Stimulated activated CD4-positive, alpha-beta T cell treated with anti-CD3 and anti-CD28 coated beads, Interleukin-4, amount 100 ng/mL, for 1 hour (primary cell): Measurements from ENCODE around the gene DUSP8.
"Not testable (repeated sequence)": the region's sequence is repeated elsewhere in the genome, so short reads cannot be mapped to it uniquely, and the experiment has no call there.

Experiments used
- DNase-seq: peaks from one replicate; pipeline ENCODE4 v3.0.0-alpha.2; 2020

The DUSP8 gene, protein sequence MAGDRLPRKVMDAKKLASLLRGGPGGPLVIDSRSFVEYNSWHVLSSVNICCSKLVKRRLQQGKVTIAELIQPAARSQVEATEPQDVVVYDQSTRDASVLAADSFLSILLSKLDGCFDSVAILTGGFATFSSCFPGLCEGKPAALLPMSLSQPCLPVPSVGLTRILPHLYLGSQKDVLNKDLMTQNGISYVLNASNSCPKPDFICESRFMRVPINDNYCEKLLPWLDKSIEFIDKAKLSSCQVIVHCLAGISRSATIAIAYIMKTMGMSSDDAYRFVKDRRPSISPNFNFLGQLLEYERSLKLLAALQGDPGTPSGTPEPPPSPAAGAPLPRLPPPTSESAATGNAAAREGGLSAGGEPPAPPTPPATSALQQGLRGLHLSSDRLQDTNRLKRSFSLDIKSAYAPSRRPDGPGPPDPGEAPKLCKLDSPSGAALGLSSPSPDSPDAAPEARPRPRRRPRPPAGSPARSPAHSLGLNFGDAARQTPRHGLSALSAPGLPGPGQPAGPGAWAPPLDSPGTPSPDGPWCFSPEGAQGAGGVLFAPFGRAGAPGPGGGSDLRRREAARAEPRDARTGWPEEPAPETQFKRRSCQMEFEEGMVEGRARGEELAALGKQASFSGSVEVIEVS

DNA sequence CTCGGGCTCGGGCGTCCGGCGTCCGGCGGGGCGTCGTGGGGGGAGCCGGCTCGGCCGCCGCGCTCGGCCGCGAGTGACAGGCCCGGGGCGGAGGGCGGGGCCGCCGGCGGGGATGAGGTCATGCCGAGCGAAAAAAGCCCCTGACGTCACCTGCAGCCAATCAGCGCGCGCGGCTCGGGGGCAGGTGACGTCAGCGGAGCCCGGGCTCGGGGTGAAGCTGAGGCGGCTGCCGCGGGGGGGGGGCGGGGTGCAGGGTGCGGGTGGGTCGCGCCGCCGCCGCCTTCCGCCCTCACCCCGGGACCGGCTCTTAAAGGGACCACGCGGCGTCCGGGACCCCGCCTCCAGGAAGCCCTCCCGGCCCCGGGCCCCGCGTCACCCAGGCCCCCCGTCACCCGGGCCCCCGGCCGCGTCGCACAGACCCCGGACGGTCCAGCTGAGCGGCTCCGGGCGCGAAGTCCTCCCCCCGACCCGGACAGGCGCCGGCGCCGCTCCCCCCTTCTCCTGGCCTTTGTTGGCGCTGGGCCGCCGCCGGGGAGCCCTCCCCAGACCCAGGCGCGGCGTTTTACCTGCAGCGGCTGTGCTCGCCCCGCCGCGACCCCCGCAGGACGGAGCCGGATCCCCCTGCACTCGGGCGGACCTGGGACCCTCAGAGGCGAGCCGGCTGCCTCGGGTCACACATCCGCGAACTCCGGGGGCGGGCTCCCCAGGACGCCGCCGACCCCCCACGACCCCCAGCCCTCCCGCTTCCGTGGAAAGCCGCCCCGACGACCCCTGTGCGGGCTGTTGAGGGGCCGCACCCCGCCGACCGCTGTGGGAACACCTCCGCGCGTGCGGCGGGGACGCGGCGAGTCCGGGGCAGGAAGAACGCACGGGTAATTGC lies at the start of gene DUSP8:
Gene DUSP8 (minus strand): TSS at position 75 of the 880 bp plus-strand sequence. CDS start 6,445 bp downstream, outside the sequence.
- DNase-seq = peak; percentile 94

DNA sequence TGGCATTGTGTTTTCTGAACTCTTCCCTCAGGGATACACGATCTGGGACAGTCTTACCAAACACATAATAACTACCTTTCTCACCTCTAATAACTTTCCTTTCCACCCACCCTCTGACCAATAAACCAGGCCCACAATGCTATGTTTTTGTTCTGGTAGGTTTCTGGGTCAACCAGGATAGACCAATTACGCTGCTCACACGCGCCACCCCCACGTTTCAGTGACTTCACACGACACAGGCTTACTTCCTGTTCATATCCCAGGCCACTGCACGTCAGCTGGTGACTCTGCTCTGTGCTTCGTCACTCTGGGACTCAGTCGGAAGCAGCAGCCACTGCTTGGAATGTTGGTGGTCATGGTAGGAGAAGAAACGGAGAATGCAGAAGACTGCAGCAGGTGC lies 47.4 kb upstream of the DUSP8 start:
- DNase-seq = no peak

- no peak for DNase-seq
These were observed 46.2 kb upstream of the DUSP8 start for GRCh38 chr11:1618231-1618630.

GRCh38 chr11:1608363-1608762 lies 36.3 kb upstream of the DUSP8 start, which contains the start of gene KRTAP5-3:
Gene KRTAP5-3, minus strand, starts transcription at chr11:1608463. Its CDS starts 78 bp downstream, at chr11:1608385.
- no peak for DNase-seq

DNA sequence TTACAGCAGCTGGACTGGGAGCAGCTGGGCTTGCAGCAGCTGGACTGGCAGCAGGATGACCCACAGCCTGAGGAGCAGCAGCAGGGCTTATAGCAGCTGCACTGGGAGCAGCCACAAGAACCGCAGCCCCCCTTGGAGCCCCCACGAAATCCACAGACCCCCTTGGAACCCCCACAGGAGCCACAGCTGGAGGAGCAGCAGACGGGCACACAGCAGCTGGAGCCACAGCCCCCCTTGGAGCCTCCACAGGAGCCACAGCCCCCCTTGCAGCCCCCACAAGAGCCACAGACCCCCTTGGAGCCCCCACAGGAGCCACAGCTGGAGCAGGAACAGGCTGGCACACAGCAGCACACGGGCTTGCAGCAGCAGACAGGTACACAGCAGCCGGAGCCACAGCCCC lies 35.8 kb upstream of the DUSP8 start:
- DNase-seq = not testable (repeated sequence)

- not testable (repeated sequence) for DNase-seq
These were observed 35.2 kb upstream of the DUSP8 start for GRCh38 chr11:1607156-1607845.

DNA sequence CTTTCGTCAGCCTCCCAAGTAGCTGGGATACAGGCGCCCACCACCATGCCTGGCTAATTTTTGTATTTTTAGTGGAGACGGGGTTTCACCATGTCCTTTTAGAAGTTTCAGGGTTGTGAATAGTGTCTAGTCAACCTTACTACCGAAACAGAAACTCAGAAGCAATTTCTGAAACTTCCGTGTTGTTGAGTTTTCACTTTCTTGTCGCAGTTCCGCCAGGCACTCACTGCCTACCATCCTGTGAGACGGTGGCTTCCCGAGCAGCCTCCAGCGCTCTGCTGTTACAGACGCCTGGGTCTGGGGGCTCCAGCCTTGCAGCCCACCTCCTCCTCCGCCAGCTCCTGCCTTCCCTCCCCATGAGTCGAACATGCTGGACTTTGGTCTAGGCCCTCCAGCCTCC lies 33.9 kb upstream of the DUSP8 start:
- DNase-seq = peak; percentile 15

DNA sequence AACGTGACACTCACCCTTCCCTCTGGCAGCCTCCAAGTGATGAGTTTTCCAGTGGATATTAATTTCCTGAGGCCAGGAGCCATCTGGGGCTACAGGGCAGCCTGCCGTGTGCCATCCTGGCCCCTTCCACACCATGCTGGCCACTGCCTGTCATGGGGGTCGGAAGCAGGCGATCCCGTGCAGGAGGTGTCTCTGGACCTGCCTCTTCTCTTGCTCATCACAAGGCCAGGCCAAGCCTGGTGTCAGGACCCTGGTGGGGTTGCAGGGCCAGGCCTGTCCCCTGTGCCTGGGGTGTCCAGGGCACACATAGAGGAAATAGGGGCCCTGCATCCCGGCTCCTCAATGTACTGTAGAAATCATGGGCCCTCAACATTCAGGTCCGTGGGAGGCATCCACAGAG lies 32.6 kb upstream of the DUSP8 start:
- no peak for DNase-seq

DNA sequence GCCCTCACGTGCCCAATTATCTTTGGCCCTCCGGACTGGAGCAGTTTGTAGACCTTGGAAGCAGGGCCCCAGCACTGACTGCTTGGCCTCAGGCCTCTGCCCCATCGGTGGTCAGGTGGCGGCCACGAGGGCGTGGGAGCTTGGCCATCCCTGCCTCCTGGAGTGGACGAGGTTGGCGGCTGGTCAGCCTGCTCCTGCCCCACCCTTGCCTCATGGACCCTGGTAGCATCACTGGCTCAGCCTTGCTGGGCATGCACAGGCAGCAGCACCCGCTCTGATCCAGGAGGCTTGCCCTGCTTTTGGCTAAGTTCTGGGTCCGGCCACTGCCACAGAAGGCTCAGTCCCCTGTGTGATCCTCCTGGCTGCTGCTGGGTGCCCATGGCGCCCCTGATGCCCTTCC lies 32.1 kb upstream of the DUSP8 start:
- DNase-seq = no peak

DNA sequence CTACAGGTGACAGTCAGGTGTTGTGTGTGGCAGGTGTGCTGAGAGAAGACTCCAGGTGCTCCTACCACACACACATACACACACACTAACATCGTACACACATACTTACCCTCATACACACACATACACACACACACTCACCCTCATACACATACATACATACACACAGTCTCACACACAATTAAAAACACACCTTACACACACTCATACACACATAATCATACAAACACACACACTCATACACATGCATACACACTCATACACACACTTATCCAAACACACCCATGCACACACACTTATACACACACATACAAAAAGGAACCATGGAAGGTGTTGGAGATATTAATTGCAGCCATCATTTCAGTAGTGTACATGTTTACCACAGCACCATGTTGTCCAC lies 31.6 kb upstream of the DUSP8 start:
- no peak for DNase-seq

DNA sequence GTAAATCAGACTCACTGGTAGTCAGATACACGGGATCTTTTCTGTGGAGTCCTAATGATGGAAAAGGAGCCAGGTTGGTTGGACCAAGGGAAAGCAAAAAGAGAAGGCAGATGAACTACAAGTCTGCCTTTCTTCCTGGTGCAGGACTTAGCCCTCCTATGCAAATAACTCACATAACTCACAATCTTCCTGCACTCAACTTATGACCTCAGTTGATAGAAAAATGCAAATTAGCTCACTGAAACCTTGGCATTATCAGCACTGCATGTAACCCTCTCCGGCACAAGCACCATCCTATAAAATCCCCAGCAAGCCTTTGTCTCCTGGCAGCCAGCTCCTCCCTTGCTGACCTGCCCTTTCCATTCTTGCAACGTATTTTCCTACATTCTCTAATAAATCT lies 29.6 kb upstream of the DUSP8 start:
- DNase-seq = not testable (repeated sequence)

GRCh38 chr11:1600626-1601025 lies 28.6 kb upstream of the DUSP8 start:
- DNase-seq = no peak

GRCh38 chr11:1598816-1599215 lies 26.7 kb upstream of the DUSP8 start:
- no peak for DNase-seq

GRCh38 chr11:1598406-1598805 lies 26.3 kb upstream of the DUSP8 start:
- DNase-seq = not testable (repeated sequence)

DNA sequence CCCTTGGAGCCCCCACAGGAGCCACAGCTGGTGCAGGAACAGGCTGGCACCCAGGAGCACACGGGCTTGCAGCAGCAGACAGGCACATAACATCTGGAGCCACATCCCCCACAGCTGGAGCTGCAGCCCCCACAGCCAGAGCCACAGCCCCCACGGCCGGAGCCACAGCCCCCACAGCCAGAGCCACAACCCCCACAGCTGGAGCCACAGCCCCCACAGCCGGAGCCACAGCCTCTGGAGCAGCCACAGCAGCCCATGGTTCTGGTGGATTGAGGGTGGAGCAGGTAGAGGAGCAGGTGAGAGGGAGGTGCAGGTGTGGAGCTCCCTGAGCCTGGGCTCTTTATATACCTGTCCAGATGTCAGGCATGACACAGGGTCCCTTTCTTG lies 25.9 kb upstream of the DUSP8 start, which contains the start of gene KRTAP5-2:
Gene KRTAP5-2 (minus strand): TSS at position 301 of the 387 bp plus-strand sequence. CDS start 44 bp downstream, at position 257.
- no peak for DNase-seq

GRCh38 chr11:1597331-1597993 lies 25.4 kb upstream of the DUSP8 start:
- DNase-seq = no peak

- not testable (repeated sequence) for DNase-seq
These were observed 24.6 kb upstream of the DUSP8 start for GRCh38 chr11:1596576-1597121.

DNA sequence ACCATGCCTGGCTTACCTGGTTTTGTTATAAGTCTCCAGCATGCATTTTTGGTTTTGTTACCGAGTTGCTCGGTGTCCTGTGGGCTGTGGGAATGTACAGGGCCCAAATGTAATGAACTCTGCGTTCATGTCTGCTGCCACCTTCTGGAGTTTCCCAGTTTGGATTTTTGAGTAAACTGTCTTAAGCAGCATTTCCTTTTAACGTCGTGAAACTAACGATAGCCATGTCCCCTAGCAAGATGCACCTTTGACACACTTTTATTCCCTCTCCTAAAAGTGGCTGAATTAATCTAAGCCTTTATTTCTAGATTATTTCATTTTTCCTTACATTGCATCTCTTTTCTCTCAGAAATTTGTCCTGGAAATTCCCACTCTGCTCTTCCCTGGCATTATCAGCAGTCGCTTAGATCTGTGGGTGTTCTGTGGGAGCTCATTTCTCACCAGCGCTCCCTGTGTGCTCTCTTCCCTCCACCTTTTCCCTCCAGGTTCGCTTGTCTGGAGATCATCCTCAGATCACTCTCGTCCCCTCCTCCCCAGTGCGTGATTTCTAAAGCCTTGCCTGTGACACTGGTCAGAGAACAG lies 24.0 kb upstream of the DUSP8 start:
- not testable (repeated sequence) for DNase-seq

GRCh38 chr11:1592628-1593027 lies 20.6 kb upstream of the DUSP8 start:
- no peak for DNase-seq

DNA sequence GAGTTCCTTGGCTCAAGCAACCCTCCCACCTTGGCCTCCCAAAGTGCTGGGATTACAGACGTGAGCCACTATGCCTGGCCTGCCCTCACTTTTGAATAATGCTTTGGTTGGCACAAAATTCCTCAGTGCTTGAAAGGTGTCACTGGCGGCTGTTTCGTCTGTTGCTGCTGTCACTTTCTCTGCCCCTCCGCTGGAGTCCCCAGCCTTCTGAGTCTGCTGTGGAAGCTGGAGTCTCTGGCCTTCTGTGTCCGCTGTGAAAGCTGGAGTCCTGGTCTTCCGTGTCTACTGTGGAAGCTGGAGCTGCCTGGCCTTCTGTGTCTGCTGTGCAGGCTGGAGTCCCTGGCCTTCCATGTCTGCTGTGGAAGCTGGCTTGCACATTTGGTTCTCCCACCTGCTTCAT lies 17.9 kb upstream of the DUSP8 start:
- no peak for DNase-seq
